Colon (tissue), 2 donors: ENCODE measurements around the gene DDX11.
"Not testable (repeated sequence)": the region's sequence is repeated elsewhere in the genome, so short reads cannot be mapped to it uniquely, and the experiment has no call there.

Source experiments
- FAIRE-seq: peaks from 2 replicates; lab custom pipeline; 2012; peaks lifted over from hg19 to GRCh38; lab: Jason Lieb, UNC
- donor health status: control.
- donor health status: control.

DDX11 gene

GRCh38 chr12:31073527-31074332 lies at the start of gene DDX11:
Gene DDX11 (plus strand): TSS chr12:31073860. CDS start chr12:31078394, 4,534 bp downstream.
- FAIRE-seq = not testable (repeated sequence)

- no peak for FAIRE-seq
Measured at GRCh38 chr12:31026202-31026601, 47.5 kb upstream of the DDX11 start.

GRCh38 chr12:31027006-31027405 lies 46.7 kb upstream of the DDX11 start:
- FAIRE-seq = not testable (repeated sequence)

- FAIRE-seq = no peak
Measured at GRCh38 chr12:31029468-31029867, 44.2 kb upstream of the DDX11 start.

- FAIRE-seq = no peak
Measured at GRCh38 chr12:31029916-31030562, 43.6 kb upstream of the DDX11 start.

- no peak for FAIRE-seq
Measured at GRCh38 chr12:31031951-31032335, 41.7 kb upstream of the DDX11 start.

GRCh38 chr12:31033146-31033545 lies 40.5 kb upstream of the DDX11 start:
- no peak for FAIRE-seq

GRCh38 chr12:31033681-31034080 lies 40.0 kb upstream of the DDX11 start:
- FAIRE-seq = no peak

GRCh38 chr12:31034372-31034771 lies 39.3 kb upstream of the DDX11 start:
- FAIRE-seq = no peak

GRCh38 chr12:31035226-31035625 lies 38.4 kb upstream of the DDX11 start:
- FAIRE-seq = no peak

GRCh38 chr12:31035967-31036665 lies 37.5 kb upstream of the DDX11 start:
- no peak for FAIRE-seq

- FAIRE-seq = no peak
Measured at GRCh38 chr12:31037028-31037427, 36.6 kb upstream of the DDX11 start.

GRCh38 chr12:31037931-31038330 lies 35.7 kb upstream of the DDX11 start:
- no peak for FAIRE-seq

- no peak for FAIRE-seq
Measured at GRCh38 chr12:31041033-31041564, 32.6 kb upstream of the DDX11 start.

- FAIRE-seq = not testable (repeated sequence)
Measured at GRCh38 chr12:31050143-31050542, 23.5 kb upstream of the DDX11 start.

GRCh38 chr12:31050548-31050947 lies 23.1 kb upstream of the DDX11 start:
- FAIRE-seq = not testable (repeated sequence)

- not testable (repeated sequence) for FAIRE-seq
Measured at GRCh38 chr12:31051692-31052091, 22.0 kb upstream of the DDX11 start.

GRCh38 chr12:31052121-31052520 lies 21.5 kb upstream of the DDX11 start:
- not testable (repeated sequence) for FAIRE-seq

GRCh38 chr12:31052666-31053439 lies 20.8 kb upstream of the DDX11 start:
- FAIRE-seq = not testable (repeated sequence)

GRCh38 chr12:31053944-31054343 lies 19.7 kb upstream of the DDX11 start:
- not testable (repeated sequence) for FAIRE-seq

- FAIRE-seq = no peak
Measured at GRCh38 chr12:31057671-31058070, 16.0 kb upstream of the DDX11 start.

GRCh38 chr12:31066196-31066595 lies 7.5 kb upstream of the DDX11 start:
- FAIRE-seq = not testable (repeated sequence)
